Measurements from ENCODE around the gene PAK1. TPM values are rescaled to one million over a fixed set of nuclear protein-coding genes. Genes with fewer than 3 reads are reported as not detected.

The PAK1 gene
- total and polyA plus RNA-seq, 2 of the 8 experiments (the other 6 are each of a cell fraction or from before 2014, with no cell fraction given) = 87.7 to 151 TPM

GRCh38 chr11:77316733-77317342 lies 157.1 kb downstream of the PAK1 start:
- WGBS, 2 experiments (ENCODE audit: extremely low coverage in 1 of 2, insufficient coverage in 1 of 2, insufficient read length in 1 of 2, insufficient replicate concordance in 2 of 2, low coverage in 1 of 2, low lambda C conversion rate in 2 of 2, missing lambda C conversion rate in 1 of 2) = 85% methylated on average over 5 of the region's 5 CpGs; no CpG with 5 or more reads in 1 of the 2 experiments
- no peak for TF ChIP-seq TEAD4 (IDR thresholded peaks at IDR 0.05; ENCODE audit: low read depth, low read length)
- TF ChIP-seq PHF8 (conservative IDR thresholded peaks at IDR 0.05; ENCODE audit: low read depth, low read length) = no peak
- no peak for TF ChIP-seq SUZ12 (IDR thresholded peaks at IDR 0.05; ENCODE audit: low read length)
- TF ChIP-seq SP1 (IDR thresholded peaks at IDR 0.05; ENCODE audit: low read depth, low read length) = no peak
- no peak for TF ChIP-seq CEBPB (IDR thresholded peaks at IDR 0.05; ENCODE audit: low read depth, low read length)
- no peak for TF ChIP-seq SIRT6 (IDR thresholded peaks at IDR 0.05; ENCODE audit: low read length)
- TF ChIP-seq CBX5 (IDR thresholded peaks at IDR 0.05; ENCODE audit: low read depth, low read length) = no peak
- no peak for TF ChIP-seq FOSL1 (IDR thresholded peaks at IDR 0.05; ENCODE audit: insufficient read depth, low read depth, low read length)
- TF ChIP-seq EGR1 (IDR thresholded peaks at IDR 0.05; ENCODE audit: borderline replicate concordance, low read depth, low read length) = no peak
- TF ChIP-seq RAD21 (IDR thresholded peaks at IDR 0.05 in 1 of 2, conservative IDR thresholded peaks at IDR 0.05 in 1 of 2; ENCODE audit: low read depth in 2 of 2, low read length in 2 of 2) = no peak
- no peak for TF ChIP-seq YY1 (IDR thresholded peaks at IDR 0.05; ENCODE audit: low read depth, low read length)
- TF ChIP-seq SRF (IDR thresholded peaks at IDR 0.05; ENCODE audit: low read depth, low read length) = no peak
- TF ChIP-seq KDM5A (IDR thresholded peaks at IDR 0.05; ENCODE audit: low read length) = no peak
- TF ChIP-seq POLR2A (IDR thresholded peaks at IDR 0.05; ENCODE audit: control extremely low read depth in 1 of 2, low read depth in 2 of 2, low read length in 2 of 2) = no peak

More at GRCh38 chr11:77316733-77317342, 157.1 kb downstream of the PAK1 start:
- Histone ChIP-seq H3K36me3 (ENCODE audit: control insufficient read depth in 2 of 4, insufficient read depth in 4 of 4, low read length in 3 of 4) (no peaks in the 10 kb centered on the region; a peak in 1 of 8 replicates), H4K5ac (ENCODE audit: insufficient read length, low read depth, low read length) (no peak overlapping the region), H3K4me2 (ENCODE audit: insufficient read depth in 1 of 2, low read depth in 2 of 2, low read length in 2 of 2) (no peak overlapping the region), H3K9me3 (ENCODE audit: insufficient read depth in 2 of 2, low read depth in 1 of 2, low read length in 1 of 2) (no peaks in the 10 kb centered on the region), H3K14ac (ENCODE audit: insufficient read length) (no peak overlapping the region), H2AFZ (ENCODE audit: low read length) (no peak overlapping the region), H4K91ac (replicated peaks; ENCODE audit: insufficient read length, low read length) (no peak overlapping the region), H4K20me1 (replicated peaks in 1 of 2; ENCODE audit: control insufficient read depth in 1 of 2, insufficient read depth in 2 of 2, low read length in 2 of 2) (no peaks in the 10 kb centered on the region), H3K4ac (replicated peaks; ENCODE audit: insufficient read length, low read depth, low read length) (no peak overlapping the region), H3K79me2 (ENCODE audit: control insufficient read depth in 1 of 2, insufficient read depth in 2 of 2, low read length in 2 of 2) (no peaks in the 10 kb centered on the region), H2BK20ac (ENCODE audit: low read length) (no peak overlapping the region), H3K4me3 (ENCODE audit: extremely low read depth in 1 of 4, insufficient read depth in 2 of 4, low read depth in 3 of 4, low read length in 4 of 4) (no peak overlapping the region), H3K79me1 (ENCODE audit: low read depth, low read length) (no peaks in the 10 kb centered on the region), H3K18ac (ENCODE audit: extremely low read depth, low read length) (no peak overlapping the region), H3K23ac (ENCODE audit: insufficient read length) (no peak overlapping the region), H3K4me1 (replicated peaks in 1 of 4; ENCODE audit: control insufficient read depth in 3 of 4, insufficient read depth in 4 of 4, low read length in 3 of 4) (no peaks in the 10 kb centered on the region), H3K23me2 (ENCODE audit: low read depth, low read length) (no peaks in the 10 kb centered on the region), H3K9ac (replicated peaks in 1 of 4; ENCODE audit: extremely low read depth in 1 of 4, low read depth in 3 of 4, low read length in 3 of 4) (no peak overlapping the region), H3K27me3 (replicated peaks in 1 of 4; ENCODE audit: control insufficient read depth in 3 of 4, extremely low read depth in 1 of 4, insufficient read depth in 3 of 4, low read length in 3 of 4) (peaks cover 0 to 1% (median 0%) of the 10 kb centered on the region in 4 experiments; a peak in 2 of 7 replicates), H2BK15ac (ENCODE audit: low read length) (no peak overlapping the region), H3K56ac (replicated peaks; ENCODE audit: insufficient read length, low read depth, low read length) (no peak overlapping the region), H2BK5ac (ENCODE audit: low read depth, low read length) (no peak overlapping the region), H2BK120ac (replicated peaks; ENCODE audit: low read depth, low read length) (no peak overlapping the region), H2AK5ac (ENCODE audit: low read depth, low read length) (no peak overlapping the region), H3K27ac (ENCODE audit: low read depth, low read length) (no peak overlapping the region), H4K8ac (ENCODE audit: extremely low read depth, insufficient read depth, low read length) (no peak overlapping the region), H2BK12ac (ENCODE audit: low read depth, low read length) (no peak overlapping the region)
- ChIA-PET POLR2A (ENCODE audit: partially characterized antibody) (no interaction called here), CTCF (ENCODE audit: partially characterized antibody) (interaction anchor here (0.6 to 1.5 kb wide), 2 partner anchors 12 to 37 kb away, joined by 3 read pairs; no protein-coding TSS in a partner anchor)
- no peak for FAIRE-seq
- no peak for DNase-seq (ENCODE audit: low read depth in 1 of 2, low spot score in 2 of 2)
